SK-N-SH treated with all-trans-retinoic acid at 6 μM for 48 hours (cell line): ENCODE data around the gene NQO2.
"Not testable (repeated sequence)": the region's sequence is repeated elsewhere in the genome, so short reads cannot be mapped to it uniquely, and the experiment has no call there.

Experiments used
- ATAC-seq: fragments of 200-7000 bp; cut with Tn5 transposase; 3 replicates; pipeline ENCODE4 v1.9.1; 2020; ENCODE audit warnings: mild to moderate bottlenecking, moderate library complexity
- ARNTL ChIP-seq: fragments of 450-650 bp; formaldehyde crosslinking; IDR thresholded peaks from 2 replicates; pipeline ENCODE4 v1.5.0; 2020; ENCODE audit warnings: low read depth, mild to moderate bottlenecking, moderate library complexity, borderline replicate concordance
- BACH2 ChIP-seq: fragments of 250-450 bp; sonication (Bioruptor Pico); IDR thresholded peaks from 2 replicates; pipeline ENCODE4 v1.9.0; 2021; ENCODE audit warnings: mild to moderate bottlenecking, borderline replicate concordance
- CREB5 ChIP-seq: fragments of 250-450 bp; sonication (Bioruptor Pico); IDR thresholded peaks from 2 replicates; pipeline ENCODE4 v1.5.1; 2020; ENCODE audit warnings: low read depth, mild to moderate bottlenecking, moderate library complexity
- CSDC2 ChIP-seq: fragments of 250-450 bp; sonication (Bioruptor Pico); IDR thresholded peaks from 2 replicates; pipeline ENCODE4 v1.5.0; 2020; ENCODE audit warnings: mild to moderate bottlenecking, moderate library complexity
- ESRRG ChIP-seq: fragments of 250-450 bp; sonication (Bioruptor Pico); IDR thresholded peaks from 2 replicates; pipeline ENCODE4 v1.6.1; 2021; ENCODE audit warnings: mild to moderate bottlenecking
- GLIS3 ChIP-seq: fragments of 250-450 bp; sonication (Bioruptor Pico); IDR thresholded peaks from 2 replicates; pipeline ENCODE4 v1.5.0; 2020; ENCODE audit warnings: mild to moderate bottlenecking, moderate library complexity
- ISL1 ChIP-seq: fragments of 250-450 bp; sonication (Bioruptor Pico); IDR thresholded peaks from 2 replicates; pipeline ENCODE4 v2.1.2; 2022; ENCODE audit warnings: mild to moderate bottlenecking, moderate library complexity
- OSR1 ChIP-seq: fragments of 250-450 bp; sonication (Bioruptor Pico); IDR thresholded peaks from 2 replicates; pipeline ENCODE4 v1.8.0; 2022; ENCODE audit warnings: moderate library complexity, mild to moderate bottlenecking, inconsistent platforms
- POU6F1 ChIP-seq: fragments of 250-450 bp; sonication (Bioruptor Pico); IDR thresholded peaks from 2 replicates; pipeline ENCODE4 v1.8.0; 2021; ENCODE audit warnings: low read depth, mild to moderate bottlenecking, moderate library complexity, borderline replicate concordance
- RARB ChIP-seq: fragments of 250-450 bp; sonication (Bioruptor Pico); IDR thresholded peaks from 2 replicates; pipeline ENCODE4 v1.8.0; 2021; ENCODE audit warnings: mild to moderate bottlenecking, moderate library complexity
- SNAI2 ChIP-seq: fragments of 250-450 bp; sonication (Bioruptor Pico); IDR thresholded peaks from 2 replicates; pipeline ENCODE4 v1.5.0; 2020; ENCODE audit warnings: mild to moderate bottlenecking, moderate library complexity
- TCF4 ChIP-seq: fragments of 250-450 bp; sonication (Bioruptor Pico); IDR thresholded peaks from 2 replicates; pipeline ENCODE4 v1.8.0; 2021; ENCODE audit warnings: mild to moderate bottlenecking, moderate library complexity, borderline replicate concordance
- TOX ChIP-seq: fragments of 250-450 bp; sonication (Bioruptor Pico); IDR thresholded peaks from 2 replicates; pipeline ENCODE4 v1.8.0; 2021; ENCODE audit warnings: mild to moderate bottlenecking, moderate library complexity, borderline replicate concordance
- ZC3H10 ChIP-seq: fragments of 250-450 bp; sonication (Bioruptor Pico); IDR thresholded peaks from 2 replicates; pipeline ENCODE4 v1.5.1; 2021; ENCODE audit warnings: mild to moderate bottlenecking, moderate library complexity
- ZFP3 ChIP-seq: fragments of 250-450 bp; sonication (Bioruptor Pico); IDR thresholded peaks from 2 replicates; pipeline ENCODE4 v1.5.0; 2020; ENCODE audit warnings: mild to moderate bottlenecking, moderate library complexity
- ZFP30 ChIP-seq: fragments of 450-650 bp; formaldehyde crosslinking; IDR thresholded peaks from 2 replicates; pipeline ENCODE4 v1.5.0; 2022; ENCODE audit warnings: mild to moderate bottlenecking, moderate library complexity
- ZNF565 ChIP-seq: fragments of 450-650 bp; formaldehyde crosslinking; conservative IDR thresholded peaks from 2 replicates; pipeline ENCODE4 v1.5.0; 2020; ENCODE audit warnings: low read depth, mild to moderate bottlenecking, moderate library complexity
- ZNF70 ChIP-seq: fragments of 450-650 bp; formaldehyde crosslinking; IDR thresholded peaks from 2 replicates; pipeline ENCODE4 v1.5.0; 2020; ENCODE audit warnings: mild to moderate bottlenecking, moderate library complexity
- ZNF8 ChIP-seq: fragments of 450-650 bp; formaldehyde crosslinking; IDR thresholded peaks from 2 replicates; pipeline ENCODE4 v1.5.0; 2020; ENCODE audit warnings: mild to moderate bottlenecking, moderate library complexity
- TF ChIP-seq, protein P1 (sequence below): fragments of 250-450 bp; sonication (Bioruptor Pico); IDR thresholded peaks from 2 replicates; pipeline ENCODE4 v1.5.1; 2021; ENCODE audit warnings: mild to moderate bottlenecking, moderate library complexity
- TF ChIP-seq, protein P2 (sequence below): fragments of 250-450 bp; sonication (Bioruptor Pico); IDR thresholded peaks from 2 replicates; pipeline ENCODE4 v1.8.0; 2020; ENCODE audit warnings: mild to moderate bottlenecking, moderate library complexity, borderline replicate concordance

NQO2 gene

DNA sequence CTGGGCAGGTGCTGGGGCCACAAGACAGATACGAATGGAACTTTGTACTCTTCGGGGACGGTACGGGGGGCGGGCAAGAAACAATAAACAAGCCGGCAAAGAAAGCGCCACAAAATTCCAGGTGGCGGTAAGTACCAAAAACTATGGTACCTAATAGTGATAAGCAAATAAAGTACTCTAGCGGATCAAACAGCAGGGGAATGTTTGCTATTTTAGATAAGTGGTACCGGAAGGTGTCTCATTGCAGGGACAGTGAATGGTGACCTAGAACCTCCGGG, 53.5 kb downstream of the NQO2 start:
- TF ChIP-seq ARNTL (CRISPR knock-in tag) (no peak), CSDC2 (CRISPR knock-in tag) (no peak), CREB5 (no peak), GLIS3 (CRISPR knock-in tag) (no peak), ZFP3 (CRISPR knock-in tag) (no peak), BACH2 (CRISPR knock-in tag) (no peak), OSR1 (CRISPR knock-in tag) (no peak), ZFP30 (CRISPR knock-in tag) (no peak), ESRRG (CRISPR knock-in tag) (no peak), ZC3H10 (no peak), POU6F1 (CRISPR knock-in tag) (no peak), ZNF70 (CRISPR knock-in tag) (no peak), TOX (CRISPR knock-in tag) (no peak), TCF4 (CRISPR knock-in tag) (no peak), SNAI2 (no peak), ISL1 (CRISPR knock-in tag) (no peak), ZNF8 (no peak), ZNF565 (CRISPR knock-in tag) (no peak)
- TF ChIP-seq, protein P1, sequence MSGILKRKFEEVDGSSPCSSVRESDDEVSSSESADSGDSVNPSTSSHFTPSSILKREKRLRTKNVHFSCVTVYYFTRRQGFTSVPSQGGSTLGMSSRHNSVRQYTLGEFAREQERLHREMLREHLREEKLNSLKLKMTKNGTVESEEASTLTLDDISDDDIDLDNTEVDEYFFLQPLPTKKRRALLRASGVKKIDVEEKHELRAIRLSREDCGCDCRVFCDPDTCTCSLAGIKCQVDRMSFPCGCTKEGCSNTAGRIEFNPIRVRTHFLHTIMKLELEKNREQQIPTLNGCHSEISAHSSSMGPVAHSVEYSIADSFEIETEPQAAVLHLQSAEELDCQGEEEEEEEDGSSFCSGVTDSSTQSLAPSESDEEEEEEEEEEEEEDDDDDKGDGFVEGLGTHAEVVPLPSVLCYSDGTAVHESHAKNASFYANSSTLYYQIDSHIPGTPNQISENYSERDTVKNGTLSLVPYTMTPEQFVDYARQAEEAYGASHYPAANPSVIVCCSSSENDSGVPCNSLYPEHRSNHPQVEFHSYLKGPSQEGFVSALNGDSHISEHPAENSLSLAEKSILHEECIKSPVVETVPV (CRISPR knock-in tag), result no peak
- TF ChIP-seq, protein P2, sequence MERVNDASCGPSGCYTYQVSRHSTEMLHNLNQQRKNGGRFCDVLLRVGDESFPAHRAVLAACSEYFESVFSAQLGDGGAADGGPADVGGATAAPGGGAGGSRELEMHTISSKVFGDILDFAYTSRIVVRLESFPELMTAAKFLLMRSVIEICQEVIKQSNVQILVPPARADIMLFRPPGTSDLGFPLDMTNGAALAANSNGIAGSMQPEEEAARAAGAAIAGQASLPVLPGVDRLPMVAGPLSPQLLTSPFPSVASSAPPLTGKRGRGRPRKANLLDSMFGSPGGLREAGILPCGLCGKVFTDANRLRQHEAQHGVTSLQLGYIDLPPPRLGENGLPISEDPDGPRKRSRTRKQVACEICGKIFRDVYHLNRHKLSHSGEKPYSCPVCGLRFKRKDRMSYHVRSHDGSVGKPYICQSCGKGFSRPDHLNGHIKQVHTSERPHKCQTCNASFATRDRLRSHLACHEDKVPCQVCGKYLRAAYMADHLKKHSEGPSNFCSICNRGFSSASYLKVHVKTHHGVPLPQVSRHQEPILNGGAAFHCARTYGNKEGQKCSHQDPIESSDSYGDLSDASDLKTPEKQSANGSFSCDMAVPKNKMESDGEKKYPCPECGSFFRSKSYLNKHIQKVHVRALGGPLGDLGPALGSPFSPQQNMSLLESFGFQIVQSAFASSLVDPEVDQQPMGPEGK (CRISPR knock-in tag), result no peak
- ATAC-seq, result no peak

DNA sequence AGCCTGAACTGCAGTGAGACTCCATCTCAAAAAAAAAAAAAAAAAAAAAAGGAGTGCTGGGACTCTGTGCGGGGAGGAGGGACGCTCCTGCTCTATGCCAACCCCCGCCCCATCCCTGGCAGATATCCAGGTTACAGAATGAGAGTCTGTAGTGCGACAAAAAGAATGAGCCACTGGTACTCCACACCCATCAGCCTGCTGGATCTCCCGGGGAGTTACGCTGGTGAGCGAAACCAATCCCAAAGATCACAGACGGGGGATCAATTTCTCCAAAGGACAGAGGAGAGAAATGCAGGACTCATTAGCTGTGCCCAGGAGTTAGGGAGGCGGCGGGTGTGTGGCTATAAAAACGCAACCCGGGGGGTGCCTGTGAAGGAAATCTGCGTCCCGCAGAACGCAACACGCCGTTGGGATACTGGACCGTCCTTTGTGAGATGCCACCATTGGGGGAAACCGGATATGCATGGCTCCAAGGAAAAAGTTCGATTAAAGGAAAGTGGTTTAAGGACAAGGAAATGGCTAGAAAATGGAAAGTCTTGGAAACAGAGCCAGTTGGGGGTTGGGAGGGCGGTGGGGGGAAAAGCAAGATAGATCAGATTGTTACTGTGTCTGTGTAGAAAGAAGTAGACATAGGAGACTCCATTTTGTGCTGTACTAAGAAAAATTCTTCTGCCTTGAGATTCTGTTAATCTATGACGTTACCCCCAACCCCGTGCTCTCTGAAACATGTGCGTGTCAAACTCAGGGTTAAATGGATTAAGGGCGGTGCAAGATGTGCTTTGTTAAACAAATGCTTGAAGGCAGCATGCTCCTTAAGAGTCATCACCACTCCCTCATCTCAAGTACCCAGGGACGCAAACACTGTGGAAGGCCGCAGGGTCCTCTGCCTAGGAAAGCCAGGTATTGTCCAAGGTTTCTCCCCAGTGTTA, 54.8 kb downstream of the NQO2 start:
- not testable (repeated sequence) for ATAC-seq

GRCh38 chr6:3055158-3055499, 55.4 kb downstream of the NQO2 start:
- not testable (repeated sequence) for ATAC-seq

DNA sequence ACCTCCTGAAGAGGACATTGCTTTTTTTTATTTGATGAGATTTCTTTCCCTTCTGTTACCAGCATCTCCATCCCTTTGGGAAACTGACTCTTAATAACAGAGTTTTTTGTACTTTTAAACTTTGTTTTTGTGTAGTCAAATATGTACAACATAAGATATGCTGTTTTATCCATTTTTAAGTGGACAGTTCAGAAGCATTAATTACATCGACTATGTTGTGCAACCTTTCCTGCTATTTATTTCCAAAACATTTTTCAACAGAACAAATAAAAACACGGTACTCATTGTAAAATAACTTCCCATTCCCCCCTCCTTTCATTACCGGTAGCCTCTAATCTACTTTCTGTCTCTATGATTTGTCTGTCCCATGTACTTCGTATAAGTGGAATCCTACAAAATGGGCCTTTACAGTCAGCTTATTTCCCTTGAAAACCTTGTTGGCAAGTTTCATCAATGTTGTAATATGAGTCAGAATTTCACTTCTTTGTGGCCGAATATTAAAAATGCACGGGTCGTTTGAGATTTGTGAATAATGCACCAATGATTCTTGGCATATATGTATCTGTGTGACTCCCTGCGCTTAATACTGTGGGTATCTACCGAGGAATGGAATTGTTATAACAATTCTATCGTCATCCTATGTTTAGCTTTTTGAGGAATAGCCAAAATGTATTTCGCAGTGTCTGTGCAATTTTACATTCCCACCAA, 57.5 kb downstream of the NQO2 start:
- TF ChIP-seq ZNF70 (CRISPR knock-in tag) (no peak), TCF4 (CRISPR knock-in tag) (no peak), CREB5 (no peak), RARB (CRISPR knock-in tag) (no peak), SNAI2 (no peak), ZNF565 (CRISPR knock-in tag) (no peak)
- ATAC-seq, result no peak
